Measurements from ENCODE around the gene RHOBTB1. TPM values are rescaled to one million over a fixed set of nuclear protein-coding genes. Genes with fewer than 3 reads are reported as not detected.

Gene RHOBTB1
- polyA plus RNA-seq, 3 donors, result 75.5 to 97.7 (median 80.9) TPM

DNA sequence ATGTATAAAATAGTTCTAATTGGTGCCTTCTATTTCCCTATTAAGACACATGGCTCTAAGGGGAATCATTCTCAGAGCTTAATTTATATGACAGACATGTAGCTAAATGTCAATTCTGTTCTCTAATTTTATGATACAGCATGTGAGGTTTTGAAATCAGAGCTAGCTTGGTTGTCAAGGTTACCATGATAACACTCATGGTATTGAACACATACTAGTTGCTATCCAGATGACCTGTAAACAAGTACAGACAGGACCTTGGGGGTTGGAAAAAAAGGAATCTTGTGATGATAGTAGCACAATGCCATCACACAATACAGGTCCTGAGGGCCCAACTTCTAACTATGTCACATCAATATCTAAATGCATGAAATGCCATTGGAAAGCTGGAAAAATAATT lies 49.2 kb downstream of the RHOBTB1 start:
- DNase-seq (ENCODE audit: extremely low read depth in 1 of 11, low read depth in 9 of 11, low spot score in 4 of 11), result no peak

DNA sequence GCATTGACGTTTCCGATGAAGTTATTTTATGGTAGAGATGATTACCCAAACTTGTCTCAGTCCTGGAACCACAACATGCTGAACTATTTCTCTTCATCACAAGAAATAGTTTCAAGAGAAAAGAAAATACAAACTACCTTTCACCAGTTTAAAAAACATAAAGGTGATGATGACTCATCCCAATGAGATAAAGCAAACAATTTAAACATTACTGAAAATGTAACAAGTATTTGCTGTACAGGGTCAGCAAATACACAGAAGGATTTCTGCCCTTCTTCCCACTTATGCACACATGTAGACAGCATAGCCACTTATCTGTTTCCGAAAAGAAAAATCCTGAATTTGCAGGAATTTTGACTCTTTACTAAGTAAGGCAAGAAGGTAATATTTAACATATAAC lies 50.8 kb downstream of the RHOBTB1 start:
- no peak for DNase-seq (ENCODE audit: extremely low read depth in 1 of 11, low read depth in 9 of 11, low spot score in 4 of 11)

DNA sequence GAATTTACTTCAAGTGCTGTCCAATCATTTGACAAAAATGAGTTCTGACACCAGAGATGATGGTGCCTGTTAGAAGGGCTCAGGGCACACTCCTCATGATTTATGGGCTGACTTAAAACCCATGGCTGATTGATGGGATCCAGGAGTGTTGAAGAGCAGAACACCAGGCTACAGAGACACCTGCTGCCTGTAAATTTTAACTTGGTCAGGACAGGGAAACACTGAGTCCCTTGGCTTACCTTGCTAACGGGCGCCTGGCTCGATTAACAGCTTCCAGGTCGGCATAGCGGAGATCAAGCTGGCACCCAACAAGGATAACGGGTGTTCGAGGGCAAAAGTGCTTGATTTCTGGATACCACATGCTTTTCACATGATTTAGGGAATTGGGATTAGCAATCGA lies 51.4 kb downstream of the RHOBTB1 start:
- no peak for DNase-seq (ENCODE audit: extremely low read depth in 1 of 11, low read depth in 9 of 11, low spot score in 4 of 11)

DNA sequence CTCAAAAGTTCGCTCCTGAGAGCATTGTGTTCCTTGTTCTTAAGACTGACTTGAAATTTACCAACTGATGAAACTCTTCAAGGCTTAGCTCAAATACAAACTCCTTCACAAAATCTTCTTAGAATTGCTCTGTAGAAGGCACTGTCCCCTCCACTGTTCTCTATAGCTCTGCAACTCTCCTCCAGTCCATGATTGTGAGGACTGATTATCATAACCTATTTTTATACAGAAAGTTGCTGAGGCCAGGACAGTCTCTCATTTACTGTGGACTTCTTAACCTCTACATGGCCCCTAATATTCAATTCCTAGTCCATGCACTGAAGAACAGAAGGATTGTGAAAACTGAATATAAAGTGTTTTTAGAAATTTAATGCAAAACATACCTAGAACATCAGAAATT lies 53.2 kb downstream of the RHOBTB1 start:
- DNase-seq (ENCODE audit: extremely low read depth in 1 of 11, low read depth in 9 of 11, low spot score in 4 of 11), result no peak

DNA sequence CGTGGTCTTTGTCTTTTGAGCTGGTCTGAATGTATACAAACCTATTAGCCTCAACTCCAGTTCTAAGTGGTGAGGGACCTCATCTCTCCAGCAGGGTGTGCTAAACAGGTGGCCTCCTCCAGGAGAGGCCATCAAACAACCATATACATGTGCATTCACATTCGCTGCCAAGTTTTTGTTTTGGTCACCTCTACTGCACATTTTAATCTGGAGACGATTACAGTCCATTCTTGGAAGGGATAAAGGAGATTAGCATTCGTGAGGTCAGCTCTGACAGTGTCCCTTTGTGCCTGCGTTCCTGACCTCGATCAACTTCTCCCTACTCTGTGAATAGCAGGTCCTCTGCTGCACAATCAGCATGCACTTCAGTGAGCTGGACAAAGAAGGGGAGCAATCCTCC lies 60.8 kb downstream of the RHOBTB1 start:
- DNase-seq (ENCODE audit: extremely low read depth in 1 of 11, low read depth in 9 of 11, low spot score in 4 of 11), result no peak

DNA sequence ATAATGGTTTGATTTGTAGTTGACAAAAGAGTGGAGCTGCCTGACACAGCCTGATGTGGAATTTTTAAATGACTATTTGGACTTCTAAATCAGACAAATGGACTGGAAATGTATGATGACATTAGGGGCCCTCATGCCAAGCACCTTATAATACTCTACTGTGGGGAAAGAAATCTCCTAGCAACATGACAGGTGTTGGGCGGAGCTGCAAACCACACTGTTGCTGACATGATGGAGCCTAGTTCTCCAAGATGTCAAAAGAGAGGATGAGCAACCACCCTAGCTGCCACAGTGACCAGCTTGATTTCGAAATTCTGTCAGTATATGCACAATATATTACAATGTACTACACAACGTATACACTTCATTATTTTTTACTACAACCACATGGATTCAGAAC lies 65.8 kb downstream of the RHOBTB1 start:
- no peak for DNase-seq (ENCODE audit: extremely low read depth in 1 of 11, low read depth in 9 of 11, low spot score in 4 of 11)

DNA sequence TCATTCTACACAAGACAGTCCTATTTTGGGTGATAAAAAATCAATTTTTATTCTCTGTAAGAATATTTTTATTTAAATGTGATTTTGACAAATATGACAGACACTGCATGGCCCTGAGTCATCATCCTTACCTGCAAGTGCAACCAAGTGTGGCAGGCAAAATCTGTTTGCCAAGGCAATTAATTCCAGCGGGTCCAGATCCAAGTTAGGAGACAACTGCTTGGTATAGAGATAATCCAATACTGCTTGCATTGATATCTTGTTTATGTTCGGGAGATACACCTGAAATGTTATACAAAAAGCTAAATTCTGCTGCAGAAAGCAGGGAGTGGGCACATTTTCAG lies 66.2 kb downstream of the RHOBTB1 start:
- no peak for DNase-seq (ENCODE audit: extremely low read depth in 1 of 11, low read depth in 9 of 11, low spot score in 4 of 11)

DNA sequence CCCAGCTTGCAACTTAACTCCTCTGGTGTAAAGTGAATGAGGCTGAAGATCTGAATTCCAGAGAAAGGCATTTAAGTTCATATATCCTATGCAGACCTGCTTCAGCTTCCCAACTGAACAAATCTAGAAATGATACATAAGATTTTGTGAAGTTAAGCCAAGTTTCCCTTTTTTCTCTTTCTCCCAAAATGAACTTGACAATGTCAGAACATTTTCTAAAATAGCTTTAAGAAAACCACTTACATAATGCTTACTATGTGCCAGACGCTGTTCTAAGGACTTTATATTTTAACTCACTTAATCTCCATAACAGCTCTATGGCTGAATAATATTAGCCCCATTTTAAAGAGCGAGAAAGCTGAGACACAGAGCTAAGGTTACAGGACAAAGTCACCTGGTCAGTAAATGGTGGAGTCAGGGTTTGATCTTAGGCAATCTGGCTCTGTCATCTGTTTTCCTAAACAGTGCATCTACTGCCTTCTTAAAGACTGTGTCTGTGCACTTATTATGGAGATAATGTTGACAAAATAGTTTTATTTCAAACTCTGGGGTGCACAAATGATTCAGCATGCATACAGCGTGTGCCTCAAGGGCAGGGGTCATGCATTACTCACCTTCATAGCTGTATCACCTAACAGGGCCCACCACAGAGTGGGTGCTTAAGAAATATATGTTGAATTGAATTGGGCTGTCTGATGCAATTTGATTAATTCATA lies 66.8 kb downstream of the RHOBTB1 start:
- no peak for DNase-seq (ENCODE audit: extremely low read depth in 1 of 11, low read depth in 9 of 11, low spot score in 4 of 11)

DNA sequence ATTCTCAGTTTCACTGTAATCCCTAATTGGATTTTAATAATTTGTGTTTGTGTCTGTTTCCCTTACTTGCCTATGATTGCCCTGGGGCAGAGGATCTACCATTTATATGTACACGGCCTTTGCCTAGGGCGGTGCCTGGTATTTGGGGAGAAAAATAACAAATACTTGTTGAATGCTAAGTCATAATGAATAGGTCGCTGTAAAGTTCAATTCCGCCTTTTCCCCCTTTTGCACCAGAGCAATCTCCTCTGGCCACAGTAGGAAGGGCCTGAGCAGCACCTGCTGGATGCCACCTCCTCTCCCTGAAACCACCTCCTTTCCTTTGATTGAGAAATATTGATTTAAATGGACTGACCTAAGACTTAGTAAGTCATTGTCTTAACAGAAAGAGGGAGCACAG lies 70.2 kb downstream of the RHOBTB1 start:
- no peak for DNase-seq (ENCODE audit: extremely low read depth in 1 of 11, low read depth in 9 of 11, low spot score in 4 of 11)

DNA sequence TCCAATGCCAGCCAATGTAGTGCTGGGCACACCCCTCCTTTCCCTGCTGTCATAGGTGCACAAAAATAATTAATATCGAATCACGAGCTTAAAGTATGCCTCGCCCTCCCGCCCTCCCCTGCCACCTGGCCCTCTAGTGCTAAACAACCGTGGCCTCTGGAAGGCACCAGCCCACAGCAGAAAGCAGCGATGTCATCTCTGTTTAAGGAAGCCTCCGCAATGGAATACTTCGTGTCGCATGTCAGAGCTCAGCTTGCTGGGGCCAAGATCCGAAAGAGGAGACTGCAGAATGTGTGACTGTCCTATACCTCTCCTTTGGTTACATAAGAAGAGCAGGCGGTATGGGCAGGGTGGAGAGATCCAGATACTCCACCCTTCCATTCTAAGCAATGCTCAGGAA lies 71.5 kb downstream of the RHOBTB1 start:
- no peak for DNase-seq (ENCODE audit: extremely low read depth in 1 of 11, low read depth in 9 of 11, low spot score in 4 of 11)

DNA sequence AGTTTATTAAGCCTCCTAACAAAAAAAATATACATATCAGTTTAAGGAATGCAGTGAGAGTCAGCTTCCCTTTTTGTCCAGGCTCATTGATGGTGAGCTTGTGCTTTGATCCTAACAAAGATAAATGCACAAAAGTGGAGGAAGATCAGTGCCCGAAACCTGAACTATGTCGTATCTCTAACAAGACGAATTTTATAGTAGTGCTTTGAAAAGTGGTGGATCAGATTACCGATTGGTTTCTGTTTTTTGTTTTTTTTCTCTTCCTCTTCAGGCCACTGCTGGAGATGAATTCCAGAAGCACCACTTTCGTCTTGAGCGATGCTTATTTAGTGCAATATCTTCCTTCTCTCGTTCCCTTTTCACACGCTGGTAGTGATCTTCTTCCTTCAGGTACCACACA lies 72.8 kb downstream of the RHOBTB1 start:
- peak in 1 of 11 donors; percentile 23 for DNase-seq (ENCODE audit: extremely low read depth in 1 of 11, low read depth in 9 of 11, low spot score in 4 of 11)

DNA sequence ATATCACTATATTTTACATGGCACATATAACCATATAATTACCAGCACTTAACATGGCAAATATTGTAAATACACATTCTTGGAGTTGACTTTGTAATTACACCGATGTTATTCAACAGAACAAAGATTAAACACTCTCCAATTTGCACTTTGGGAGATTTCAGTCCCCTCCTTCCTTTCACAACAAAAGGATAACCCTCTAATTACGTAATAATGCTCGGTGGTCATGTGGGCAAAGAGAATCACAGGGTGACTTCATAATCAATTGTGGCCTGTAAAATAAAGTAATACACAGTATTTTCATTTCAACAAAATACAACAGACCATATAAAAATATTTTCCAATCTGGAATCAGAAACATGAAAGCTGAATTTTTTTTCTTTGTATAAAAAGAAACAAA lies 73.2 kb downstream of the RHOBTB1 start:
- DNase-seq (ENCODE audit: extremely low read depth in 1 of 11, low read depth in 9 of 11, low spot score in 4 of 11), result no peak

DNA sequence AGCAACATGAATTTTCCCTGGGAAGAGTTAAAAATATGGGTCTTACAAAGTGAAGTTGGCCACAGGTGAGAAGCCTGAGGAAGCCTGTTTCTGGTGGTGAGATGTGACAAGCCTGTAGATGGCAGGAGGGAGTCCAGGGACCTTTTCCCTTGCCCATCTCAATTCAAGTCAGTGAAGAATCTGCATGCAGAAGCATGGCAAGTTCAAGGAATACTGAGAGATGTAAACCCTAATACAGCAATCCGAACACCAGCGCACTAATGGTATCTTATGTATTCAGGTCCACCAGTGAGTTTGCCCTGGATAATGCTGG lies 73.6 kb downstream of the RHOBTB1 start:
- no peak for DNase-seq (ENCODE audit: extremely low read depth in 1 of 11, low read depth in 9 of 11, low spot score in 4 of 11)

DNA sequence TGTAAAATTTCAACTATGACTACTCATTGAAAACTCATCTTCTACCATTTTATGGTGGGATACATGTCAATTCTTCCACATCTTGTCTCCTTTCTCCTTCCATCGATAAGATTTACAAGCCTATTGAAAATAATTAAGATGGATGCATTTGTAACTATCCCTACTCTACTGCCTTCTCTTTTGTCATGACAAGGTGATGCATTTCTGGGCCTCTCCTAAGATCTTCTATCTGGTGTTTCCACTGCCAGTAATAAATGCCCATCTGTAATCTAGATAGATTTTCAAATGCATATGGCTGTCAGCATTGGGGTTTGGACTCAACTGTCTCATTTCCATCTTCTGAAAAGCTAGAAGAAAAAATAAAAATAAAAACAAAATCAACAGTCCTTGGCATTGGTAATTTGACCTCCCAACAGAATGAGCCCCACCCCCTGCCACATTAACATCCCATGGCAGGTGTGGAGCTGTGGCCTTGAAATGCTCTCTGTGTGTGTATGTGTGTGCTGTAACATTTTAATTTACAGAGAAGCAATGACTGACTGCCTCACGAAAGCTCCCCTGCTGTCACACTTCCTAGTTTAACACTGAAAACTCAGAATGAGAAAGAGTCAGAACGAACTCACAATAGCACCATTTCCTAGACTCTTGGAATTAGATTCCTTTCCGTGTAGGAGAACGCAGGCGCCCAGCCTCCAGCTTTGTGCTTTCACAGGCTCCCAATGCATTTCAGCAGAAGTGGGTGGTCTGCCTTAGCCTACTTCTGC lies 74.2 kb downstream of the RHOBTB1 start:
- no peak for DNase-seq (ENCODE audit: extremely low read depth in 1 of 11, low read depth in 9 of 11, low spot score in 4 of 11)

DNA sequence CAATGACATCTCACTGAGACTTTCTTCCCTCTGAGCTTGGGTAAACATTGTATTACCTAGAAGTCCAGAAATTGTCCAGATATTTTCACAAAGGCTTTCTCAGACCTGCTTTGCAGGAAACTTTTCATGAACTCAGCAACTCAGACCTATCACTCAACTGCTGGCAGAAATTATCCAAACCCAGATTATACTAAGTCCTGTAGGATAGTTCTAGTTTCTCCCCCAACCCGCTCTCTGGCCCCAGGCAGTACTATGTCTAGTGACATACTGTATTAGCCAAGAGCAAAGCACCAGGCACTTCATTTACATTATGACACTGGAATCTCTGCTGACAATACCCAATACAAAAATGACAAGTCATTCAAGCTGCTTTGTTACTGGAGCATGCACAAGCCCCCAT lies 75.0 kb downstream of the RHOBTB1 start:
- DNase-seq (ENCODE audit: extremely low read depth in 1 of 11, low read depth in 9 of 11, low spot score in 4 of 11), result no peak

DNA sequence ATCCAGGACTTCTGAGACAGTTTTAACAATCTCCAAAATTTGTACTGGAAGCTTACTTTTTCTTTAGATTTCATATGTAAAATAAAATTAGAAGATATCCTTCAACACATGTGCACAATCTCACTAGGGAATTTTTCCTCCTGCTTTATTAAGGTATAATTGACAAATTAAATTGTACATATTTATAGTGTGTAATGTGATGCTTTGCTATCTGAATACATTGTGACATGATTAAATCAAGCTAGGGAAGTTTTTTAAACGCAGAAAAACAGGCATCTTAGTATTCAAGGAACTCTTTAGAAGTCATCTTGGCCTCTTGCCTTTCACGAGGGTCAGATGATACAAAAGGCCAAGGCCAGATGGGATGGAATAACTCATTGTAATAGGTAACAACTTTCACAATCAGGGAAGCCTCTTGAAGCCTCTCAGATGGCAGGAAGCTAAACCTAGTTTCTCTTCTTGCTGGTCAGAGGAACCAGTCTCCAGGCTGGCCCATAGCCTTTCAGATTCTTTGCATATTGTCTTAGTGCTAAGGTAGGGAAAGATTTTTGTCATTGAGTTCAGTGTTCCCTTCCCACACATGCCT lies 78.7 kb downstream of the RHOBTB1 start:
- no peak for DNase-seq (ENCODE audit: extremely low read depth in 1 of 11, low read depth in 9 of 11, low spot score in 4 of 11)

DNA sequence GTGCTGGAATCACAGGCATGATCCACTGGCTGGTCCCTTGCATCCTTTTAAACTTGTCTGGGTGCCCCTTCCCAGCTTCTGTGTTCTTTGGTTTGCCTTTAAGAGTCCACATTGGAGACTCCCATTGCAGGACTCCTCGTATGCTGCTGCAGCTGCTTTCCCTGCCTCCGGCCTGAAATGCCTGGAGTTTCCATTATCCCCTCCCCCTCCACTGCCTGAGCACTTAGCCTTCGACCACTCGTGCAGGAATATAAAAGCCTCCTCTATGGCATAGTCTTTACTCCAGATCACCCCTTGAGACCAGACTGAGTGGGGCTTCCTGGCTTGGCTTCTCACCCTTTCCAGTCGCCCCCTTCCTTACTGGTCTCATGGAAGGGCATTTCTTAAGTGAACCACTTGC lies 80.2 kb downstream of the RHOBTB1 start:
- DNase-seq (ENCODE audit: extremely low read depth in 1 of 11, low read depth in 9 of 11, low spot score in 4 of 11), result no peak

DNA sequence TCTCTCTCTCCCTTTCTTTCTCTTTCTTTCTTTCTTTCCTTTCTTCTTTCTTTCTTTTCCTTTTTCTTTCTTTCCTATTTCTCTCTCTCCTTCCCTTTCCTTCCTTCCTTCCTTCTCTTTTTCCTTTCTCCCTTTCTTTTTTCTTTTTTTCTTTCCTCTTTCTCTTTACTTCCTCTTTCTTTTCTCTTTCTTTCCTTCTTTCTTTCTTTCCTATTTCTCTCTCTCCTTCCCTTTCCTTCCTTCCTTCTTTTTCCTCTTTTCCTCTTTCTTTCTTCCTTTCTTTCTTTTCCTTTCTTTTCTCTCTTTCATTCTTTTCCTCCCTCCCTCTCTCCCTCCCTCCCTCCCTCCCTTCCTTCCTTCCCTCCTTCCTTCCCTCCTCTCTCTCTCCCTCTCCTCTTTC lies 81.5 kb downstream of the RHOBTB1 start:
- DNase-seq (ENCODE audit: extremely low read depth in 1 of 11, low read depth in 9 of 11, low spot score in 4 of 11), result no peak

DNA sequence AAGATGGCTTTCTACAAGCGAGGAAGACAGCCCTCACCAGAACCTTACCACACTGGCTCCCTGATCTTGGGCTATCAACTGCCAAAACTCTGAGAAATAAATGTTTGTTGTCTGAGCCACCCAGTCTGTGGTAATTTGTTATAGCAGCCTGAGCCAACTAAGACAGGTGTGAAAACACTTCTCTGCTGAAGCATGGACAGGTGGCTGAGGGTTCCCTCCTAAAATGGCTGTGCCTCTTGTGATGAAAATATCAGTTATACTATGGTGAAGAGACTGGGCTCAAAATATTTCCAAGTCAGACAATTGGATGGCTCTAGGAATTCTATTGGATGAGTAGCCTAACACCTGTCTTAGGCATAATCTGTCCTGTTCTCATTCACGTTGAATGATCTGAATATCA lies 87.6 kb downstream of the RHOBTB1 start:
- DNase-seq (ENCODE audit: extremely low read depth in 1 of 11, low read depth in 9 of 11, low spot score in 4 of 11), result no peak

DNA sequence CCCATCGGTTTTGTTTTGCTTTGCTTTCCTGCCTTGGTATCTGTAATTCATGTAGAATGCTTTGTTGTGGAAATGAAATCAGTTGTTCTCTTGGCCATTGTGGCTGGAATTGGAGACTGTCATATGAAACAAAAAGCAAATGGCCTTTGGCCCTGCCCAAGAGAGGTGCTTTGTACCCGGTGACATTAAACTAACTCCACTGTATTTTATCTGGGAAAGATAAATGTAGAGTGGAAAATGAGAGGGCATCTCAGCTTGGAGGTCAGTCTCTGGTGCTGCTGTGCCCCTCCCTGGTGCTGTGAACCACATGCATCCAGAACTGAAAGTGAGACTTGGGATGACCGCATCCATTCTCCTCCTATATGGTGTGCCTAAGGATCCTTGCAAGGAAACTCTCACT lies 90.3 kb downstream of the RHOBTB1 start:
- DNase-seq (ENCODE audit: extremely low read depth in 1 of 11, low read depth in 9 of 11, low spot score in 4 of 11), result no peak

DNA sequence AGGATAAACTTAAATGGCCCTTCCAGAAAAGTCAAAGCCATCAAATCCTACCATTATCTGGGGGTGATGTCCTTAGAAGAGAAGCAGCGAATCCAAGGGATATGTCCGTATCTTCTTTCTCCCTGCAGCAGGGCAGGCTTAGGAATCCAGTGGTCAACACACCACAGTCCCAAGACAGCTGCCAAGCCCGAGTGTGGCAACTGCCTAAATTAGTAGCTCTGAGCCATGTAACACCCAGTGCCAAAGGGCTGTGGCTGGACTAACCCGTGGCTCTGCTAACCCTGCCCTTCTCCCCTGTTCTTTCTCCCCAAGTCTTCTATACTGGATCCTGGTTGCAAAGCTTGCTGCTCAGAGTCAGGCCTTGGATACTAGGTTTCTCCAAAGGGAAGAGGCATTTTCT lies 90.9 kb downstream of the RHOBTB1 start:
- no peak for DNase-seq (ENCODE audit: extremely low read depth in 1 of 11, low read depth in 9 of 11, low spot score in 4 of 11)
